SK-N-SH treated with all-trans-retinoic acid at 6 μM for 48 hours (cell line): ENCODE data around the gene EFNA1.

Experiments
- ATAC-seq: fragments of 200-7000 bp; cut with Tn5 transposase; 3 replicates; pipeline ENCODE4 v1.9.1; 2020; ENCODE audit warnings: mild to moderate bottlenecking, moderate library complexity
- ARNTL ChIP-seq: fragments of 450-650 bp; formaldehyde crosslinking; IDR thresholded peaks from 2 replicates; pipeline ENCODE4 v1.5.0; 2020; ENCODE audit warnings: low read depth, mild to moderate bottlenecking, moderate library complexity, borderline replicate concordance
- BACH2 ChIP-seq: fragments of 250-450 bp; sonication (Bioruptor Pico); IDR thresholded peaks from 2 replicates; pipeline ENCODE4 v1.9.0; 2021; ENCODE audit warnings: mild to moderate bottlenecking, borderline replicate concordance
- CREB5 ChIP-seq: fragments of 250-450 bp; sonication (Bioruptor Pico); IDR thresholded peaks from 2 replicates; pipeline ENCODE4 v1.5.1; 2020; ENCODE audit warnings: low read depth, mild to moderate bottlenecking, moderate library complexity
- CSDC2 ChIP-seq: fragments of 250-450 bp; sonication (Bioruptor Pico); IDR thresholded peaks from 2 replicates; pipeline ENCODE4 v1.5.0; 2020; ENCODE audit warnings: mild to moderate bottlenecking, moderate library complexity
- ESRRG ChIP-seq: fragments of 250-450 bp; sonication (Bioruptor Pico); IDR thresholded peaks from 2 replicates; pipeline ENCODE4 v1.6.1; 2021; ENCODE audit warnings: mild to moderate bottlenecking
- GLIS3 ChIP-seq: fragments of 250-450 bp; sonication (Bioruptor Pico); IDR thresholded peaks from 2 replicates; pipeline ENCODE4 v1.5.0; 2020; ENCODE audit warnings: mild to moderate bottlenecking, moderate library complexity
- ISL1 ChIP-seq: fragments of 250-450 bp; sonication (Bioruptor Pico); IDR thresholded peaks from 2 replicates; pipeline ENCODE4 v2.1.2; 2022; ENCODE audit warnings: mild to moderate bottlenecking, moderate library complexity
- OSR1 ChIP-seq: fragments of 250-450 bp; sonication (Bioruptor Pico); IDR thresholded peaks from 2 replicates; pipeline ENCODE4 v1.8.0; 2022; ENCODE audit warnings: moderate library complexity, mild to moderate bottlenecking, inconsistent platforms
- PATZ1 ChIP-seq: fragments of 250-450 bp; sonication (Bioruptor Pico); IDR thresholded peaks from 2 replicates; pipeline ENCODE4 v1.8.0; 2020; ENCODE audit warnings: mild to moderate bottlenecking, moderate library complexity, borderline replicate concordance
- POU6F1 ChIP-seq: fragments of 250-450 bp; sonication (Bioruptor Pico); IDR thresholded peaks from 2 replicates; pipeline ENCODE4 v1.8.0; 2021; ENCODE audit warnings: low read depth, mild to moderate bottlenecking, moderate library complexity, borderline replicate concordance
- PPARA ChIP-seq: fragments of 250-450 bp; sonication (Bioruptor Pico); IDR thresholded peaks from 2 replicates; pipeline ENCODE4 v1.5.0; 2020; ENCODE audit warnings: mild to moderate bottlenecking, borderline replicate concordance
- RARB ChIP-seq: fragments of 250-450 bp; sonication (Bioruptor Pico); IDR thresholded peaks from 2 replicates; pipeline ENCODE4 v1.8.0; 2021; ENCODE audit warnings: mild to moderate bottlenecking, moderate library complexity
- SNAI2 ChIP-seq: fragments of 250-450 bp; sonication (Bioruptor Pico); IDR thresholded peaks from 2 replicates; pipeline ENCODE4 v1.5.0; 2020; ENCODE audit warnings: mild to moderate bottlenecking, moderate library complexity
- TCF4 ChIP-seq: fragments of 250-450 bp; sonication (Bioruptor Pico); IDR thresholded peaks from 2 replicates; pipeline ENCODE4 v1.8.0; 2021; ENCODE audit warnings: mild to moderate bottlenecking, moderate library complexity, borderline replicate concordance
- TOX ChIP-seq: fragments of 250-450 bp; sonication (Bioruptor Pico); IDR thresholded peaks from 2 replicates; pipeline ENCODE4 v1.8.0; 2021; ENCODE audit warnings: mild to moderate bottlenecking, moderate library complexity, borderline replicate concordance
- ZFP3 ChIP-seq: fragments of 250-450 bp; sonication (Bioruptor Pico); IDR thresholded peaks from 2 replicates; pipeline ENCODE4 v1.5.0; 2020; ENCODE audit warnings: mild to moderate bottlenecking, moderate library complexity
- ZNF565 ChIP-seq: fragments of 450-650 bp; formaldehyde crosslinking; conservative IDR thresholded peaks from 2 replicates; pipeline ENCODE4 v1.5.0; 2020; ENCODE audit warnings: low read depth, mild to moderate bottlenecking, moderate library complexity
- ZNF70 ChIP-seq: fragments of 450-650 bp; formaldehyde crosslinking; IDR thresholded peaks from 2 replicates; pipeline ENCODE4 v1.5.0; 2020; ENCODE audit warnings: mild to moderate bottlenecking, moderate library complexity
- TF ChIP-seq, protein P1 (sequence below): fragments of 250-450 bp; sonication (Bioruptor Pico); IDR thresholded peaks from 2 replicates; pipeline ENCODE4 v1.5.1; 2021; ENCODE audit warnings: mild to moderate bottlenecking, moderate library complexity

The EFNA1 gene

DNA sequence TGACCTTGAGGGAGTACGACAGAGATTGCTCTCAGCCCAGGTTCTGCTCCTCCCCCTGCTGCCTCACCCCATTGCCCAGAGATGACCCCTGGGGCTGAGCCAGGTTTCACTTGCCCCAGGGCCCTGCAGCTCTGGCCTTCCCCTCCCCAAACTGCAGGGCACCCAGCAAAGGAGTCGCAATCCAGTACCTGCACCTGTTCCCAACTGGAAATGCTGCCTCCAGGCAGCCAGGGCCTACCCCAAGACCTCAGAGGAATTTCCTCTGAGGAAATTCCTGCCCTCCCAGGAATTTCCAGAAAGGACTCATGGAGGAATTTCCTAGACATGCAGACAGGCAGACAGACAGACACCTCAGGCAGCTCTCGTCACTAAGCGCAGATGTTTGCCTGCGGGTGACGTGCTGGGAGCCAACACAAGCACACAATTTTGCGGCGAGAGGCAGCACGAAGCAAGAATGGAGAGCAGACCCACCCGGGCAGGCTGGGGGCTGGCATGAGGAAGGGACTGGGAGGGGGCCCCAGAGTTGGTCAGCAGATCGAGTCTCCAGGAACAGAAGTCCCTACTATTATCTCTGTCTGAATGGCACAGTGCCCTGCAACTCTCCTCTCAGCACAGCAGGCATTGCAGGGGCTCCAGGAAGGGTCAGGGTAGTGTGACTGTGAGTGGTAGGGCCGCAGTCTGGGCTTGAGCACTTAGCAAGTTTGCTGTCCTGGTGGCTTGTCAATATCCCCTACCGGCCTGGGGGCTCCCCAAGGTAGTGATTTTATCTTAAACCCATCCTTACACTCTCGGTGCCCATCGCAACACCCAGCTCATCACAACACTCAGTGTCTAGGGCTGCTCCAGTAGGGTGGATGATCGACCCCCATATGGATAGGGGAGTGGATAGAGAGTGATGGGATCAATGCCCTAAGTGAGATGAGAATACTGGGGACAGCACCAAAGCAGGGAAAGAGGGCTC, 2.9 kb upstream of the EFNA1 start:
- no peak for ATAC-seq
- TF ChIP-seq, protein P1, sequence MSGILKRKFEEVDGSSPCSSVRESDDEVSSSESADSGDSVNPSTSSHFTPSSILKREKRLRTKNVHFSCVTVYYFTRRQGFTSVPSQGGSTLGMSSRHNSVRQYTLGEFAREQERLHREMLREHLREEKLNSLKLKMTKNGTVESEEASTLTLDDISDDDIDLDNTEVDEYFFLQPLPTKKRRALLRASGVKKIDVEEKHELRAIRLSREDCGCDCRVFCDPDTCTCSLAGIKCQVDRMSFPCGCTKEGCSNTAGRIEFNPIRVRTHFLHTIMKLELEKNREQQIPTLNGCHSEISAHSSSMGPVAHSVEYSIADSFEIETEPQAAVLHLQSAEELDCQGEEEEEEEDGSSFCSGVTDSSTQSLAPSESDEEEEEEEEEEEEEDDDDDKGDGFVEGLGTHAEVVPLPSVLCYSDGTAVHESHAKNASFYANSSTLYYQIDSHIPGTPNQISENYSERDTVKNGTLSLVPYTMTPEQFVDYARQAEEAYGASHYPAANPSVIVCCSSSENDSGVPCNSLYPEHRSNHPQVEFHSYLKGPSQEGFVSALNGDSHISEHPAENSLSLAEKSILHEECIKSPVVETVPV (CRISPR knock-in tag), result no peak
- TF ChIP-seq OSR1 (CRISPR knock-in tag) (no peak), PPARA (no peak)

DNA sequence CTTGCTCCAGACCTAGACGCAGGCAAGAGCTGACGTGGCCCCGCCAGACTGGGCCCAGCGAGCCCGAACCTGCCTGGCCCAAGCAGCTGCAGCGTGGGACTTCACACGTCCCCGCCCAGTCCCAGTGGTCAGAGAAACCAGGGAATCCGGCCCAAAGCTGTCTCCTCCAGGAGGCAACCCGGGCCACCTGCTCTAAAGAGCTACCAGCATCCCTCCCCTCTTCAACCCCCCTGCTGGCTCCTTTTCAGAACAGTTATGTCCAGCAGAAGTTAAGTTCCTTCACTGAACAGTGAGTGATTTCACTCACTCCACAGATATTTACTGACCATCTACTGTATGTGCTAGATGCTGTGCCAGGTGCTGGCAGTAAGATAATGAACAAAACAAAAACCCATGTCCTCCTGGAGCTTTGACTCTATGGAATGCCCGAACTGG, 2.1 kb upstream of the EFNA1 start:
- ATAC-seq, result no peak

GRCh38 chr1:155125946-155126555, 1.6 kb upstream of the EFNA1 start:
- TF ChIP-seq POU6F1 (CRISPR knock-in tag), result no peak
- no peak for TF ChIP-seq ZNF70
- no peak for TF ChIP-seq CREB5 (CRISPR knock-in tag)
- TF ChIP-seq PATZ1 (CRISPR knock-in tag), result no peak
- TF ChIP-seq ZNF565 (CRISPR knock-in tag), result no peak
- no peak for TF ChIP-seq CSDC2 (CRISPR knock-in tag)
- TF ChIP-seq ARNTL (CRISPR knock-in tag), result no peak
- no peak for TF ChIP-seq ZFP3
- no peak for TF ChIP-seq GLIS3 (CRISPR knock-in tag)
- no peak for TF ChIP-seq TOX
- TF ChIP-seq TCF4 (CRISPR knock-in tag), result no peak
- no peak for TF ChIP-seq PPARA
- no peak for TF ChIP-seq BACH2
- no peak for TF ChIP-seq ESRRG (CRISPR knock-in tag)
- TF ChIP-seq, all 23 proteins: peak for 0
- ATAC-seq, result no peak

More for the DNA sequence above, 2.1 kb upstream of the EFNA1 start:
- TF ChIP-seq ZNF70, result no peak
- no peak for TF ChIP-seq CSDC2 (CRISPR knock-in tag)
- no peak for TF ChIP-seq SNAI2 (CRISPR knock-in tag)
- no peak for TF ChIP-seq ZNF565 (CRISPR knock-in tag)
- no peak for TF ChIP-seq ARNTL (CRISPR knock-in tag)

- ATAC-seq, result peak; percentile 4; the same call in 2 of the 3 replicates
- TF ChIP-seq TOX, result no peak
- TF ChIP-seq TCF4 (CRISPR knock-in tag), result no peak
- no peak for TF ChIP-seq PPARA
- no peak for TF ChIP-seq CREB5 (CRISPR knock-in tag)
- TF ChIP-seq RARB (CRISPR knock-in tag), result no peak
- no peak for TF ChIP-seq BACH2
- no peak for TF ChIP-seq ARNTL (CRISPR knock-in tag)
- no peak for TF ChIP-seq ZFP3
- TF ChIP-seq POU6F1 (CRISPR knock-in tag), result no peak
- TF ChIP-seq ZNF70, result no peak
- no peak for TF ChIP-seq OSR1 (CRISPR knock-in tag)
- TF ChIP-seq ISL1 (CRISPR knock-in tag), result no peak
- TF ChIP-seq PATZ1 (CRISPR knock-in tag), result no peak
Measured at GRCh38 chr1:155126556-155127104, 1.0 kb upstream of the EFNA1 start.
